ENCODE results near the gene PDIA2.

DNA sequence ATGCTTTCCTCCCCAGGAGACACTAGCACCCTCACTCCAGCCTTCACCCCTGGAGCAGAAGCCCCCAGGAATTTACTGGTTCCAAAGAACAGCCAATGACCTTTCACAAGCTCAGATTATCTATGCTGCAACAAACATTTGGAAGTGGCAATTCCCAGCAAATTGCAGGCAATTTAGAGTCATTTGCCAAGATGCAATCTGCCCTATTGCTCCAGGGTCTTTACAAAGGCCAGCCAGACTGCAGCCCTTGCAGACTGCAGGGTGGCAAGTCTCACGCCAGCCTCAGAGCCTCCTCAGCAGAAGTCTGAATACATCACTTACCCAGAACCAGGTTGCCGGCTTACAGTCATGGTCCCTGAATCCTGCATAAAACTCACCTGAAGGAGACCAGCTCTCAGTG is 47.8 kb downstream of the PDIA2 start:
- TF ChIP-seq, protein P1, sequence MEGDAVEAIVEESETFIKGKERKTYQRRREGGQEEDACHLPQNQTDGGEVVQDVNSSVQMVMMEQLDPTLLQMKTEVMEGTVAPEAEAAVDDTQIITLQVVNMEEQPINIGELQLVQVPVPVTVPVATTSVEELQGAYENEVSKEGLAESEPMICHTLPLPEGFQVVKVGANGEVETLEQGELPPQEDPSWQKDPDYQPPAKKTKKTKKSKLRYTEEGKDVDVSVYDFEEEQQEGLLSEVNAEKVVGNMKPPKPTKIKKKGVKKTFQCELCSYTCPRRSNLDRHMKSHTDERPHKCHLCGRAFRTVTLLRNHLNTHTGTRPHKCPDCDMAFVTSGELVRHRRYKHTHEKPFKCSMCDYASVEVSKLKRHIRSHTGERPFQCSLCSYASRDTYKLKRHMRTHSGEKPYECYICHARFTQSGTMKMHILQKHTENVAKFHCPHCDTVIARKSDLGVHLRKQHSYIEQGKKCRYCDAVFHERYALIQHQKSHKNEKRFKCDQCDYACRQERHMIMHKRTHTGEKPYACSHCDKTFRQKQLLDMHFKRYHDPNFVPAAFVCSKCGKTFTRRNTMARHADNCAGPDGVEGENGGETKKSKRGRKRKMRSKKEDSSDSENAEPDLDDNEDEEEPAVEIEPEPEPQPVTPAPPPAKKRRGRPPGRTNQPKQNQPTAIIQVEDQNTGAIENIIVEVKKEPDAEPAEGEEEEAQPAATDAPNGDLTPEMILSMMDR (IDR thresholded peaks at IDR 0.05) = no peak
- TF ChIP-seq POLR2A (IDR thresholded peaks at IDR 0.05) = no peak

Measured in uterus (tissue), 2 donors.